Small intestine (tissue), 7 donors: ENCODE data around the gene SLC17A8. TPM values are rescaled to one million over a fixed set of nuclear protein-coding genes. Genes with fewer than 3 reads are reported as not detected.
"Not testable (repeated sequence)": the region's sequence is repeated elsewhere in the genome, so short reads cannot be mapped to it uniquely, and the experiment has no call there.

Experiments
- DNase-seq, 2 donors: peaks; one replicate each; pipeline versions ENCODE4 v3.0.0 to v3.0.0-alpha.2; 2013
- FAIRE-seq: peaks from 2 replicates; lab custom pipeline; 2012; peaks lifted over from hg19 to GRCh38; lab: Jason Lieb, UNC
- H3K27ac ChIP-seq, 3 donors: one replicate each; pipeline ENCODE4 v1.5.1; 2013; ENCODE audit warnings: low read length in 2 of 3, mild to moderate bottlenecking in 2 of 3, control low read depth in 1 of 3, inconsistent platforms in 1 of 3, low read depth in 1 of 3, moderate library complexity in 1 of 3
- H3K27me3 ChIP-seq, 3 donors: one replicate each; pipeline ENCODE4 v1.6.1; 2013; ENCODE audit warnings: low read length in 3 of 3, inconsistent platforms in 1 of 3; ENCODE audit not compliant: control insufficient read depth in 3 of 3, insufficient read depth in 3 of 3
- H3K36me3 ChIP-seq, 3 donors: one replicate each; pipeline ENCODE4 v1.6.1; 2013; ENCODE audit warnings: low read length in 3 of 3, inconsistent platforms in 1 of 3, low read depth in 1 of 3, mild to moderate bottlenecking in 1 of 3, moderate library complexity in 1 of 3; ENCODE audit not compliant: control insufficient read depth in 3 of 3, insufficient read depth in 2 of 3
- H3K4me1 ChIP-seq, 3 donors: one replicate each; pipeline ENCODE4 v1.6.1; 2013; ENCODE audit warnings: low read length in 2 of 3, inconsistent platforms in 1 of 3, low read depth in 1 of 3, mild to moderate bottlenecking in 1 of 3, moderate library complexity in 1 of 3; ENCODE audit not compliant: control insufficient read depth in 3 of 3, insufficient read depth in 2 of 3
- H3K4me3 ChIP-seq, 3 donors: one replicate each; pipeline ENCODE4 v1.5.1; 2013; ENCODE audit warnings: low read length in 3 of 3, control low read depth in 1 of 3, inconsistent platforms in 1 of 3, low read depth in 1 of 3, mild to moderate bottlenecking in 1 of 3, moderate library complexity in 1 of 3
- H3K9me3 ChIP-seq, 2 donors: one replicate each; pipeline ENCODE4 v1.6.1; 2013; ENCODE audit warnings: low read depth in 1 of 2, low read length in 1 of 2; ENCODE audit not compliant: control insufficient read depth in 2 of 2, insufficient read depth in 1 of 2
- WGBS, 3 donors: extraction: QIAGEN DNeasy Blood & Tissue Kit; methylation state at CpG; one replicate each; pipeline ENCODE4 v1.1.7; 2013; 5-methylcytosine and 5-hydroxymethylcytosine counted together
- polyA plus RNA-seq, 4 donors: library from polyadenylated mRNA; stranded (reverse) in 3 of 4; unstranded in 1 of 4; fragments of 200-250 nt in 3 of 4; fragments of 120-200 nt in 1 of 4; gene quantifications; one replicate each; pipeline versions ENCODE4 v1.2.1 to v1.2.3, GENCODE V29; 2013
- donor health status: healthy with polysubstance abuse.
- donor health status: control.
- donor health status: control.
- donor health status: Bipolar disorder and iron deficiency.
- donor health status: healthy.

The SLC17A8 gene
- polyA plus RNA-seq, 4 donors, result 0.22 to 5.6 (median 1.6) TPM

GRCh38 chr12:100332852-100333251 lies 24.0 kb upstream of the SLC17A8 start:
- DNase-seq (no peak), FAIRE-seq (no peak)
- no peak overlapping the region for H3K4me3 ChIP-seq
- WGBS, 3 donors, result 35 to 75% (median 63%) methylated on average over 2 of the region's 2 CpGs
- peaks cover 0 to 3% (median 0%) of the 10 kb centered on the region in 3 donors for H3K4me1 ChIP-seq
- H3K9me3 ChIP-seq, result no peaks in the 10 kb centered on the region
- H3K27ac ChIP-seq, result no peak overlapping the region
- H3K27me3 ChIP-seq, result no peaks in the 10 kb centered on the region
- H3K36me3 ChIP-seq, result peaks cover 8 to 14% (median 12%) of the 10 kb centered on the region in 3 donors

- no peaks in the 10 kb centered on the region for H3K4me1 ChIP-seq
- H3K36me3 ChIP-seq, result peaks cover 4 to 13% (median 5%) of the 10 kb centered on the region in 3 donors
- DNase-seq (peak; percentile 25 to 32), FAIRE-seq (peak; percentile 30)
- H3K27me3 ChIP-seq, result no peaks in the 10 kb centered on the region
- no peak overlapping the region for H3K4me3 ChIP-seq
- no peaks in the 10 kb centered on the region for H3K9me3 ChIP-seq
- 19 to 59% (median 36%) methylated on average over 3 of the region's 3 CpGs for WGBS, 3 donors
- no peak overlapping the region for H3K27ac ChIP-seq
These were observed 19.6 kb upstream of the SLC17A8 start for GRCh38 chr12:100337299-100337698.

GRCh38 chr12:100337727-100338126 lies 19.1 kb upstream of the SLC17A8 start:
- Histone ChIP-seq H3K4me3 (no peak overlapping the region), H3K36me3 (peaks cover 3 to 13% (median 4%) of the 10 kb centered on the region in 3 donors), H3K4me1 (no peaks in the 10 kb centered on the region), H3K27ac (no peak overlapping the region), H3K27me3 (no peaks in the 10 kb centered on the region), H3K9me3 (no peaks in the 10 kb centered on the region)
- DNase-seq, result no peak
- no peak for FAIRE-seq

GRCh38 chr12:100339071-100339470 lies 17.8 kb upstream of the SLC17A8 start:
- H3K4me3 ChIP-seq, result no peak overlapping the region
- FAIRE-seq, result no peak
- H3K4me1 ChIP-seq, result no peaks in the 10 kb centered on the region
- no peaks in the 10 kb centered on the region for H3K9me3 ChIP-seq
- no peak overlapping the region for H3K27ac ChIP-seq
- DNase-seq, result no peak
- H3K27me3 ChIP-seq, result no peaks in the 10 kb centered on the region
- peaks cover 2 to 11% (median 4%) of the 10 kb centered on the region in 3 donors for H3K36me3 ChIP-seq

GRCh38 chr12:100342897-100343296 lies 14.0 kb upstream of the SLC17A8 start:
- H3K9me3 ChIP-seq, H3K36me3 ChIP-seq, FAIRE-seq, H3K4me3 ChIP-seq, DNase-seq, H3K27ac ChIP-seq, H3K4me1 ChIP-seq, H3K27me3 ChIP-seq: not testable (repeated sequence)
- WGBS, 3 donors, result 98 to 100% (median 99%) methylated on average over 2 of the region's 2 CpGs

- not testable (repeated sequence) for H3K27ac ChIP-seq, H3K9me3 ChIP-seq, H3K4me3 ChIP-seq, H3K36me3 ChIP-seq, DNase-seq, FAIRE-seq, H3K4me1 ChIP-seq, H3K27me3 ChIP-seq
- WGBS, 3 donors, result 94 to 96% (median 95%) methylated on average over 18 of the region's 18 CpGs
These were observed 12.5 kb upstream of the SLC17A8 start for GRCh38 chr12:100344351-100344750.

- H3K36me3 ChIP-seq, result peaks cover 0 to 2% (median 0%) of the 10 kb centered on the region in 3 donors
- H3K4me3 ChIP-seq, result no peak overlapping the region
- DNase-seq (peak in 1 of 2 donors; percentile 35), FAIRE-seq (no peak)
- 31 to 39% (median 39%) methylated on average over 1 of the region's 1 CpG for WGBS, 3 donors
- H3K27ac ChIP-seq, result no peak overlapping the region
- H3K4me1 ChIP-seq, result peaks cover 0 to 5% (median 0%) of the 10 kb centered on the region in 3 donors
- H3K27me3 ChIP-seq, result no peaks in the 10 kb centered on the region
- H3K9me3 ChIP-seq, result no peaks in the 10 kb centered on the region
These were observed 11.7 kb upstream of the SLC17A8 start for GRCh38 chr12:100345020-100345767.

- Histone ChIP-seq H3K27me3 (no peaks in the 10 kb centered on the region), H3K9me3 (no peaks in the 10 kb centered on the region), H3K27ac (no peak overlapping the region), H3K36me3 (peaks cover 0 to 2% (median 0%) of the 10 kb centered on the region in 3 donors), H3K4me1 (peaks cover 0 to 5% (median 0%) of the 10 kb centered on the region in 3 donors), H3K4me3 (no peak overlapping the region)
- DNase-seq (no peak), FAIRE-seq (no peak)
- WGBS, 3 donors, result 77 to 91% (median 78%) methylated on average over 3 of the region's 3 CpGs
These were observed 10.2 kb upstream of the SLC17A8 start for GRCh38 chr12:100346660-100347059.
